ENCODE results near the gene ZYG11A.

The ZYG11A gene

DNA sequence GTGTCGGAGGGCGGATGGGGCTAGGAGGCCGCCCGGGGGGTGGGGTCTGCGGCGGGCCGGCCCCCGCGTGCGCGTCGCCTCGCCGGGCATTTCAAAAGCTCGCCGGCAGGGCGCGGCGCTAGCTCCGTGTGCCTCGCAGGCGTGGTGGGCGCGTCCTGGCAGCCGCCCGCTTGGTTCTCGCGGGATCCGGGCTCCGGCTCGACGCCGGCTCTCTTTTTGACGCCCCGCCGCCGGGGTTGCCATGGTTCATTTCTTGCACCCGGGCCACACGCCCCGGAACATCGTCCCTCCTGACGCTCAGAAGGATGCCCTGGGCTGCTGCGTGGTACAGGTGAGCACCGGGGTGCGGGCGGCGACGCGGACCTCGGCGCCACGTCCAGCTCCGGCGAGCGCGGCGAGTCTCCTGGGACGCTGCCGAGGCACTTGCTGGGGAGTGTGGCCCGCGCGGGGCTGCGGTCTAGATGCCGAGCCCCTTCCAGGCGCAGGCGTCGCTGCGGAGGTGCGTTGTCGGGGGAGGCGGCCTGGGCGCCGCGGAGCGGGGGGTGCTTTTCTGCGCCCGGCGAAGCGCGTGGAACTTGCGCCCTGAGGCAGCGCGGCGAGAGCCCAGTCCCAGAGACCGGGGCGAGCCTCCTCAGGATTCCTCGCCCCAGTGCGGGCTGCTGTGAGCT is at the start of gene ZYG11A:
Gene ZYG11A, plus strand, starts transcription at position 118 of the 668 bp plus-strand sequence. Its CDS starts 124 bp downstream, at position 242.
- TF ChIP-seq RAD21 (IDR thresholded peaks at IDR 0.05; ENCODE audit: low read depth) = peak; percentile 8; the same call in 1 of the 2 replicates
- no peak for TF ChIP-seq ZBTB7A (IDR thresholded peaks at IDR 0.05; ENCODE audit: low read depth)
- peak; percentile 32 for TF ChIP-seq TAF1 (IDR thresholded peaks at IDR 0.05; ENCODE audit: low read depth)
- TF ChIP-seq, protein P1, sequence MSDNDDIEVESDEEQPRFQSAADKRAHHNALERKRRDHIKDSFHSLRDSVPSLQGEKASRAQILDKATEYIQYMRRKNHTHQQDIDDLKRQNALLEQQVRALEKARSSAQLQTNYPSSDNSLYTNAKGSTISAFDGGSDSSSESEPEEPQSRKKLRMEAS (IDR thresholded peaks at IDR 0.05) = peak; percentile 95

GRCh38 chr1:52795464-52795863 is 47.1 kb upstream of the ZYG11A start:
- TF ChIP-seq TEAD4 (IDR thresholded peaks at IDR 0.05) (no peak), TCF12 (IDR thresholded peaks at IDR 0.05; ENCODE audit: low read depth) (no peak), USF1 (IDR thresholded peaks at IDR 0.05) (no peak), TAF1 (IDR thresholded peaks at IDR 0.05; ENCODE audit: low read depth) (no peak), CREB1 (IDR thresholded peaks at IDR 0.05; ENCODE audit: low read depth) (no peak), REST (IDR thresholded peaks at IDR 0.05; ENCODE audit: low read depth) (no peak), EGR1 (IDR thresholded peaks at IDR 0.05) (no peak), YY1 (IDR thresholded peaks at IDR 0.05; ENCODE audit: low read depth) (no peak), FOXM1 (IDR thresholded peaks at IDR 0.05; ENCODE audit: borderline replicate concordance, low read depth) (no peak), NFIC (IDR thresholded peaks at IDR 0.05) (no peak), CEBPB (IDR thresholded peaks at IDR 0.05) (no peak), RAD21 (IDR thresholded peaks at IDR 0.05; ENCODE audit: low read depth) (no peak), ZBTB7A (IDR thresholded peaks at IDR 0.05; ENCODE audit: low read depth) (no peak), EP300 (IDR thresholded peaks at IDR 0.05; ENCODE audit: borderline replicate concordance) (no peak)
- TF ChIP-seq, protein P1 (IDR thresholded peaks at IDR 0.05) = no peak

GRCh38 chr1:52798331-52798730 is 44.2 kb upstream of the ZYG11A start:
- TF ChIP-seq REST (IDR thresholded peaks at IDR 0.05; ENCODE audit: low read depth) (no peak), USF1 (IDR thresholded peaks at IDR 0.05) (no peak), EGR1 (IDR thresholded peaks at IDR 0.05) (no peak)

DNA sequence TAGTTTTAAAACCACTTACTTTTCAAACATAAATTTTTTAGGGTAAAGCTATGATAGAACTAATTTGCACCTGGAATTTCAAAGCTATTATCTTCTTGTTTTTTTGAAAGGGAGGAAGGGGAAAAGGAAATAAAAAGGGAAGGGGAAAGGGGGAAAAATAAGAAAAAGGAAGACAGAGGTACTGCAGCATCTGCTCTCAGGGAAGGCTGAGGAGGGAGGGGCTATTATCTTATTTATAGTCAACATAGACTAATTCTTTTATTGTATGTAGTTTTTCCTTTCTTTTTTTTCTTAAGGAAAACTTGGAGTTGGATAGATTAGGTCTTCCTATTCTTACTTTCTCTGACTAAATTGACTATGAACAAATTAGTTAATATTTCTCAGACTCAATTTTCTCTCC is 41.5 kb upstream of the ZYG11A start:
- no peak for TF ChIP-seq EP300 (IDR thresholded peaks at IDR 0.05; ENCODE audit: borderline replicate concordance)
- TF ChIP-seq ZBTB7A (IDR thresholded peaks at IDR 0.05; ENCODE audit: low read depth) = no peak
- no peak for TF ChIP-seq EGR1 (IDR thresholded peaks at IDR 0.05)
- TF ChIP-seq RAD21 (IDR thresholded peaks at IDR 0.05; ENCODE audit: low read depth) = no peak
- TF ChIP-seq REST (IDR thresholded peaks at IDR 0.05; ENCODE audit: low read depth) = no peak
- TF ChIP-seq YY1 (IDR thresholded peaks at IDR 0.05; ENCODE audit: low read depth) = no peak
- no peak for TF ChIP-seq CREB1 (IDR thresholded peaks at IDR 0.05; ENCODE audit: low read depth)
- TF ChIP-seq, protein P1 (IDR thresholded peaks at IDR 0.05) = no peak
- no peak for TF ChIP-seq NFIC (IDR thresholded peaks at IDR 0.05)
- TF ChIP-seq TEAD4 (IDR thresholded peaks at IDR 0.05) = no peak
- no peak for TF ChIP-seq FOXM1 (IDR thresholded peaks at IDR 0.05; ENCODE audit: borderline replicate concordance, low read depth)
